HG02938 (cell line): Measurements from ENCODE around the gene ZNF219.

Experiments used
- ATAC-seq: cut with Tn5 transposase; IDR thresholded peaks from one replicate; pipeline ENCODE4 v1.9.1; 2021; ENCODE audit warnings: mild to moderate bottlenecking, moderate library complexity; ENCODE audit not compliant: unreplicated experiment

Gene ZNF219

DNA sequence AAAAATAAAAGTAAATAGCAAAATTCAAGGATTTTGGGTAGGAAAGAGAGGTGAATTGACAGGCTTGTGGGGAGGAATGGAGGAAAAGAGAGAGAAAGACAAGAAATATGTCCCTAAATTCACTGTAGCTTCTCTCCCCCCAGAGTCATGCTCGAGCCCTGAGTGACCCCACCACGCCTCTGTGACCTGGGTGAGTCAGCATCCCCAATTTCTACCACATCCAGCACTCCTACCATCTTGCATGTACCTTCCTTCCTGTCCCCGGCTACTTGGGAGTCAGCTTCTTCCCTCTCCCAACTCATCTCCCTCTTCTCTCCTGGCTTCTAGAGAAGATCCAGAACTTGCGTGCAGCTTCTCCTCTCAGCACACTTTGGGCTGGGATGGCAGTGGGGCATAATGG, 9.8 kb downstream of the ZNF219 start:
- no peak for ATAC-seq

DNA sequence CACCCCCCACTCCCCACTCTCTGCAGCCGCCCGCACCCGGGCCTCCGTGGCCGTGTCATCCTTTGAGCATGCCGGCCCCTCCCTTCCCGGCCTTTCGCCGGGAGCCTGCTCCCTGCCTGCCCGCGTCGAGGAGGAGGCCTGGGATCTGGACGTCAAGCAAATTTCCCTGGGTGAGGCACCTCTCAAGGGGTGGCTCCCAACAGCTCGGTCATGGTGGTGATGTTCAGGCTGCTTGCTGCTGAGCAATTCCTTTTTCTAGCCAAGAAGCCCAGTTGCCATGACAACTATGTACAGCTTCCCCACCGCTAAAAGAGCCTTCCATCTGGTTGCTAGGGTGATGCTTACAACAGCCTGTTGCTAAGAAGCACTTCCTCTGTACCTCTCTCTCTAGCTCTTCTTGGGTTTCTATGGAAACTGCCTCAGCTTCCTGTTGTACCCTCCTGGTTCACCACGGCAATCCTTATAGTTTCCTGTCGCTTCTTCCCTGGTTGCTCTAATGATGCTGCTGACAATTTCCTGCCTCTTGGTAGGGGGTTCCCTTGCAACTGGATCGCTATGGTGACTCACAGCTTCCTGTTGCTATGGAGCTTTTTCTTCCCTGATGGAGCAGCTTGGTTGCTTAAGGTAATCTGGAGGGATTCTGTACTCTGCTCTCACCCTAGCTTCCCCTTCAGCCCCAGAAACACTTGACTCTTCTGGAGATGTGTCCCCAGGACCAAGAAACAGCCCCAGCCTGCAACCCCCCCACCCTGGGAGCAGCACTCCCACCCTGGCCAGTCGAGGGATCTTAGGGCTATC, 11.0 kb downstream of the ZNF219 start:
- ATAC-seq, result peak; percentile 79

DNA sequence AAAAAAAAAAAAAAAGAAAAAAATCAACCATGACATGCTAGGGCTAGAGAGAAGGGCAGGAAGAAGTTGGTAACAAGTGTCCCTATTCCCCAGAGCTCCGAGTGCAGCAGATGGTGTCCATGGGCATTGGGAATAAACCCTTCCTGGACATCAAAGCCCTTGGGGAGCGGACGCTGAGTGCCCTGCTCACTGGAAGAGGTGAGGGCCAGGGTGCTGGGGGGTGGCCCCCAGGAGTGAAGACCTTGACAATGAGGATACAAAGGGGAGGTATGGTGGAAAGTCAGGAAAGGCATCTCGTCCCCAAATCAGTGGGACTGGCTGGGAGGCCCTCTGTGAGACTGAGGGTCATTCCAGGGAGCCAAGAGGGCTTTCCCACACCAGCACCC, 11.6 kb downstream of the ZNF219 start:
- ATAC-seq, result no peak

DNA sequence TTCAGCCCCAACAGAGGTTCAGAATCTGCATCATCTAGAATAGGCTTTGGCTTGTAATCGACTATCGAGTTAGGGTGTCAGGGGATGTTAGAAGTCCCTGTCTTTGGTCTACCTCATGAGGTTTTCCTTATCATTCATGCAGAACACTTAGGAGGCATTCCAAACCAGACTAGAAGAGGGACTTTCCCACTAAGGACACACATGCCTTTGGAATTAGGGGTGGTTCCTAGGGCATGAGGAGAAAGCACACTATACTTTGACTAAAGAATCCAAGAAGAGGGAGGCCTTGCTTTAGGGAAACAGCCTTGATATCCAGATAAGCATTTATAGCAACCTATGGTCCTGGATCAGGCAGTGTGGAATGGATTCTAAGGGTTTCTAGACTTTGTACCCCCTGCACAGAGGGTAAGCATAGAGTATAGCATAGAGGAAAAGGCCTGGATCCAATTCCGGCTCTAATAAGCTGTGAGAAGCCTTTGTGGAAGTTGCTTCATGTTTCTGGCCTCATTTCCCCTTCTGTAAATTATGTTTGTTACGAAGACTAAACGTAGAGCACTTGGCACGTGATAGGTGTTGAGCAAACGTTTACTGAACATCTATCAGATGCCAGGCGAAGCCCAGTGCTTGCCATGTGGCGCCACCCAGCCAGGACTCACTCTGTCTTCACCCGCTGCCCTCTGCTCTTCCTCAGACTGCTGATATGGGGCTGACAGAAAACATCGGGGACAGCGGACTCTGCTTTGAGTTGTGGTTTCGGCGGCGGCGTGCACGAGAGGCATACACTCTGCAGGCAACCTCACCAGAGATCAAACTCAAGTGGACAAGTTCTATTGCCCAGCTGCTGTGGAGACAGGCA, 13.2 kb downstream of the ZNF219 start:
- no peak for ATAC-seq

DNA sequence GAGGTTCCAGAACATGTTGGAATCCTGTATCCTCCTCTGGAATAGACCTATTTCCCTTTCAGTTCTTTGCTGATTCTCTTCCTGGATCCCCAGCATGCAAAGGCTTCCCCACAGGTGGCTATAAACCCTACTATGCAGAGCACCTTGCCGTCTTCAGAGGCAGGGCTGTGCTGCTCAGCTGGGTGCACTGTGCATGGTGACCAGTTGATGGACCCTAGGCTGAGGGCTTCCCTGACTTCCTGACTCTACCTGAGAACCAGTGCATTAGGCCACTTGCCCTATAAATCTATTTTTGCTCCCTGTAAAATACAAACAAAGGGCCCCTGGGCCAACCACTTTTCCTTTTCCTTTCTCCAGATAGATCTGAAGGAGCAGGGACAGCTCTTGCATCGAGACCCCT, 14.1 kb downstream of the ZNF219 start:
- no peak for ATAC-seq

DNA sequence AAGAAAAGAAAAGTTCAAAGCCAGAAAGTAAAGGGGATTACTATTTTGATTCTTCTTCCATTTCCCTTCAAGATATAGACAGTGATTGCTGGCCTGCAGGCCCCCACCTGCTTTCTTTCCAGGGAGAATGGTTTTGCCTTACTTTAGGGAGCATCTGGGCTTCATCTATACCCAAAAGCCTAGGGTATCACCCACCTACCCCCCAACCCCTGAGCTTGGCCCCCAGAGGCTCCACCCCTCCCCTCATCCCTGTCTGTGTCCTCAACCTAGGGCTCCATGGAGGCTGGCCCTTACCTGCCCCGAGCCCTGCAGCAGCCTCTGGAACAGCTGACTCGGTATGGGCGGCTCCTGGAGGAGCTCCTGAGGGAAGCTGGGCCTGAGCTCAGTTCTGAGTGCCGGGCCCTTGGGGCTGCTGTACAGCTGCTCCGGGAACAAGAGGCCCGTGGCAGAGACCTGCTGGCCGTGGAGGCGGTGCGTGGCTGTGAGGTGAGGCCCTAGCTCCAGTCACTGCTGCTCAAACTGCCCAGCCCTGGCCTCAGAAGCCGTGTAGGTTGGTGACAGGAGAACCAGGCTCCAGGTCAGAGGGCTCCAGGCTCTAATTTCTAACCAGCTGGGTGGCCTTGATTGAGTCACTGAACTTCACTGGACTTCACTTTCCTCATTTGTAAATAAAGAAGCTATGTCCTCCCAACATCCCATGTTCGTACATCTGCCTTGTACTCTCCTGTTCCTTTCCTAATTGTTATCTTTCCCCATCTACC, 14.7 kb downstream of the ZNF219 start:
- ATAC-seq, result no peak

DNA sequence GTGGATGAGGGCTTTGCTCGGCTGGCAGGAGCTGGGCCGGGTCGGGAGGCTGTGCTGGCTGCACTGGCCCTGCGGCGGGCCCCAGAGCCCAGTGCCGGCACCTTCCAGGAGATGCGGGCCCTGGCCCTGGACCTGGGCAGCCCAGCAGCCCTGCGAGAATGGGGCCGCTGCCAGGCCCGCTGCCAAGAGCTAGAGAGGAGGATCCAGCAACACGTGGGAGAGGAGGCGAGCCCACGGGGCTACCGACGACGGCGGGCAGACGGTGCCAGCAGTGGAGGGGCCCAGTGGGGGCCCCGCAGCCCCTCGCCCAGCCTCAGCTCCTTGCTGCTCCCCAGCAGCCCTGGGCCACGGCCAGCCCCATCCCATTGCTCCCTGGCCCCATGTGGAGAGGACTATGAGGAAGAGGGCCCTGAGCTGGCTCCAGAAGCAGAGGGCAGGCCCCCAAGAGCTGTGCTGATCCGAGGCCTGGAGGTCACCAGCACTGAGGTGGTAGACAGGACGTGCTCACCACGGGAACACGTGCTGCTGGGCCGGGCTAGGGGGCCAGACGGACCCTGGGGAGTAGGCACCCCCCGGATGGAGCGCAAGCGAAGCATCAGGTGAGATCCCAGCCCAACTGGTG, 16.8 kb downstream of the ZNF219 start:
- no peak for ATAC-seq

DNA sequence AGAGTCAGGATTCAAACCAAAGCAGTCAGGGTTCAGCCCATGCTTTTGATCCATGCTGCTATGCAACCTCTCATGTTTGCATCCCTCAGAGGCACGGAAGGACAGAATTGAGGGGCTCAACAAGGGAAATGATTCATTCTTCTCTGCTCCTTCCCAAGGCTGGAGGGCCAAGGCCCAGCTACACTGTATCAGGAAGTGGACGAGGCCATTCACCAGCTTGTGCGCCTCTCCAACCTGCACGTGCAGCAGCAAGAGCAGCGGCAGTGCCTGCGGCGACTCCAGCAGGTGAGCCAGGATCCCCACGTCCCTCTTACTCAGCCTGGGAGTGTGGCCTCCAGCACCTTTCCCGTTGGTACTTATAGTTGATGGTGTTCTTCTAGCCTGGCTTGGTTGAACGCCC, 19.7 kb downstream of the ZNF219 start:
- no peak for ATAC-seq

DNA sequence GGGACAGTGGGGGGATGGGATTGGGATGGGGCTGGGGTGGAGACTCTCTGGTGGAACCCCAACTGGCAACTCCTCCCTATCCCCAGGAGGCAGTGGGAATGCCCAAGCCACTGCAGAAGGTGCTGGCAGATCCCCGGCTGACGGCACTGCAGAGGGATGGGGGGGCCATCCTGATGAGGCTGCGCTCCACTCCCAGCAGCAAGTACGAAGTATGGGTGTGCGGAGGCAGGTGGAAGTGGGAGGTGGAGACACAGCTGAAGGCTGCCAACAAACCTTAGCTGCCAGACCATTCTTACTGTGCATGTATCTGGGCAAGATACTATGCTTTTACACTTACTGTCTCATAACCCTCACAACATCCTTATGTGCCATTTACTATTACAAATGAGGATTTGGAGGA, 20.2 kb downstream of the ZNF219 start:
- ATAC-seq, result no peak

DNA sequence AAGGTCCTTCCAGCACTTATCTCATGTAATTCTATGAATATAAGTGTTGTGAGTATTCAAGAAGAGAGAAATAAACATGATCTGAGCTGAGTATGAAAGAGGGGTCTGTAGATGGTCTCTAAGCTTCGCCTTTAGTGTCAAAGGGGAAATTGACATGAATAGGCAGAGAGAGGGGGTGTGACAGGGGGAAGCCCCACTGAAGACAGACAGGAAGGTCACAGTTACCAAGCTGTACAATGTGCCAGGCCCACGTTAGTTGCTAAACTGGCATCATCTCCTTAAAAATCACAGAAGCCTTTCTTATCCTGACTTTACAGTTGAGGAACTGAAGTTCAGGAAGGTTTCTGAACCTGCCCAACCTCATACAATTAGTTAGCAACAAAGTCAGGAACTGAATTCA, 20.8 kb downstream of the ZNF219 start:
- ATAC-seq, result no peak

DNA sequence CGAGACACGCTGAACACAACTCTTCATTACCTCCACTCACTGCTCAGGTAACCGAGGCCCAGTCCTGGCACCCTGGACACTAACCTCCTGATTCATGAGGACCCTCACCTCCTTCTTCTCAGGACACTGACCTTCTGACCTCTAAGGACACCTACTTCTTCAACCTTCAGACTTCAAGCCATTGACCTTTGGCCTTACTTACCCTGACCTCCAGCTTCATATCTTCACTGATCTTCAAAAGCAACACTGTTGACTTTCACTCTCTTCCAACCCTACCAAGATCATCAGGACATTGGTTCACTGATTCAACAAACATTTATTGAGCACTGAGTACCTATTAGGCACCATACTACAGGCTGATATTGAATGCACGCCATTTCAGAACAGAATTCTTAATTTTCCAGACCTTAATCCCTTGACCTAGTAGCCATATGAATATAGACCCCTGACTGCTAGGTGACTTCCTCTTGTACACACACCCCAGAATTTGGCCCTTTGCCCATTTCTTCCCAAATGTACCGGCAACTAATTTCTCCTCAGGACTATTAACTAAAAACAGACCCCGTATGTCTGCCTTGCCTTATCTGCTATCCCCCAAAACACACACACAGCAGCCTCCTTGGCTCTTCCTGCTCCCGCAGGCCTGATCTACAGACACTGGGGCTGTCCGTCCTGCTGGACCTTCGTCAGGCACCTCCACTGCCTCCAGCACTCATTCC, 22.6 kb downstream of the ZNF219 start:
- no peak for ATAC-seq

DNA sequence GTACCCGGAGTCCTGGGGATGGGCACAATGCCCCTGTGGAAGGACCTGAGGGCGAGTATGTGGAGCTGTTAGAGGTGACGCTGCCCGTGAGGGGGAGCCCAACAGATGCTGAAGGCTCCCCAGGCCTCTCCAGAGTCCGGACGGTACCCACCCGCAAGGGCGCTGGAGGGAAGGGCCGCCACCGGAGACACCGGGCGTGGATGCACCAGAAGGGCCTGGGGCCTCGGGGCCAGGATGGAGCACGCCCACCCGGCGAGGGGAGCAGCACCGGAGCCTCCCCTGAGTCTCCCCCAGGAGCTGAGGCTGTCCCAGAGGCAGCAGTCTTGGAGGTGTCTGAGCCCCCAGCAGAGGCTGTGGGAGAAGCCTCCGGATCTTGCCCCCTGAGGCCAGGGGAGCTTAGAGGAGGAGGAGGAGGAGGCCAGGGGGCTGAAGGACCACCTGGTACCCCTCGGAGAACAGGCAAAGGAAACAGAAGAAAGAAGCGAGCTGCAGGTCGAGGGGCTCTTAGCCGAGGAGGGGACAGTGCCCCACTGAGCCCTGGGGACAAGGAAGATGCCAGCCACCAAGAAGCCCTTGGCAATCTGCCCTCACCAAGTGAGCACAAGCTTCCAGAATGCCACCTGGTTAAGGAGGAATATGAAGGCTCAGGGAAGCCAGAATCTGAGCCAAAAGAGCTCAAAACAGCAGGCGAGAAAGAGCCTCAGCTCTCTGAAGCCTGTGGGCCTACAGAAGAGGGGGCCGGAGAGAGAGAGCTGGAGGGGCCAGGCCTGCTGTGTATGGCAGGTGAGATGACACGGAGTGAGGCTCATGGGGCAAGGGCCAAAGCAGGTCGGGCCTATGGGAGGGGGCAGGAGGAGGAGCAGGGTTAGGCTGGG, 23.8 kb downstream of the ZNF219 start:
- ATAC-seq, result no peak

DNA sequence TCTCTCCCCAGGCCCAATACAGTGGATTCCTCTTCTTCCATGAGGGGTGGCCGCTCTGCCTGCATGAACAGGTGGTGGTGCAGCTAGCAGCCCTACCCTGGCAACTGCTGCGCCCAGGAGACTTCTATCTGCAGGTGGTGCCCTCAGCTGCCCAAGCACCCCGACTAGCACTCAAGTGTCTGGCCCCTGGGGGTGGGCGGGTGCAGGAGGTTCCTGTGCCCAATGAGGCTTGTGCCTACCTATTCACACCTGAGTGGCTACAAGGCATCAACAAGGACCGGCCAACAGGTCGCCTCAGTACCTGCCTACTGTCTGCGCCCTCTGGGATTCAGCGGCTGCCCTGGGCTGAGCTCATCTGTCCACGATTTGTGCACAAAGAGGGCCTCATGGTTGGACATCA, 24.5 kb downstream of the ZNF219 start:
- ATAC-seq, result no peak

DNA sequence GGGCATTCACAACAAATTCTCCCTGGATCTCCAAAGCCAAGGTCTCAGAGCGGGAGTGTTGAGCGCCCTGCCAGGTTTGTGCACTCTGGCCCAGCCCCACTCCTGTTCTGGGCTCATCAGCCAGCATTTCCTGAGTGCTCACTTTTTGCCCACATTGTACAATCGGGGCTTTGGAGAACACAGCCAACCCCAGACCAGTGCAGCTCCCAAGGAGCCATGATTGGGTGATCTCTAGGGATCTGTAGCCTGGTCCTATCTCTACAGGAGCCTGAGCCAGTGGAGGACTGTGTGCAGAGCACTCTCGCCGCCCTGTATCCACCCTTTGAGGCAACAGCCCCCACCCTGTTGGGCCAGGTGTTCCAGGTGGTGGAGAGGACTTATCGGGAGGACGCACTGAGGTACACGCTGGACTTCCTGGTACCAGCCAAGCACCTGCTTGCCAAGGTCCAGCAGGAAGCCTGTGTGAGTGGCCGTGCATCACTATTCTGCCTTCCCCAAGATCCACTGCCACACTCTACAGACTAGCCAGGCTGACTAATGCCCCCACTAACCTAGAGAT, 25.6 kb downstream of the ZNF219 start:
- no peak for ATAC-seq

DNA sequence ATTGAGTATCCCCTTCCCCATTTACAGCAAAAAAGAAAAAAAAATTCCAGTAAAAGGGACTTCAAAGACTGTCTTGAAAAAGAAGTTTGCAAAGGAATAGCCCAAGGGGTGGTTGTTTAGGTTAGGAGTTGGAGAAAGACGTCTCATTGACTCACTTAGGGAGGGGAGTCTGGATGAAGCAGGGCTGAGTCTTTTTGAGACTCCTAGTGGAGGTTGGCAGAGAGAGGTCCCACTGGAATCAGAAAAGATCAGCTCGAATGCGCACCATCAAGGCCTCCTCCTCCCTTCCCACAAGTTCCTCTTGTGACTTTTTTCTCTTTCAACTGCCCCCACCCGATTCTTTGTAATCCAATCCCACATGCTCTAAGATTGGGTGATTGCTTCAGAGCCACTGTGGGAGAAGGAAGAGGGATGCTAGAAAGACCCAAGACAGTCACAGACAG, 26.4 kb downstream of the ZNF219 start:
- no peak for ATAC-seq

DNA sequence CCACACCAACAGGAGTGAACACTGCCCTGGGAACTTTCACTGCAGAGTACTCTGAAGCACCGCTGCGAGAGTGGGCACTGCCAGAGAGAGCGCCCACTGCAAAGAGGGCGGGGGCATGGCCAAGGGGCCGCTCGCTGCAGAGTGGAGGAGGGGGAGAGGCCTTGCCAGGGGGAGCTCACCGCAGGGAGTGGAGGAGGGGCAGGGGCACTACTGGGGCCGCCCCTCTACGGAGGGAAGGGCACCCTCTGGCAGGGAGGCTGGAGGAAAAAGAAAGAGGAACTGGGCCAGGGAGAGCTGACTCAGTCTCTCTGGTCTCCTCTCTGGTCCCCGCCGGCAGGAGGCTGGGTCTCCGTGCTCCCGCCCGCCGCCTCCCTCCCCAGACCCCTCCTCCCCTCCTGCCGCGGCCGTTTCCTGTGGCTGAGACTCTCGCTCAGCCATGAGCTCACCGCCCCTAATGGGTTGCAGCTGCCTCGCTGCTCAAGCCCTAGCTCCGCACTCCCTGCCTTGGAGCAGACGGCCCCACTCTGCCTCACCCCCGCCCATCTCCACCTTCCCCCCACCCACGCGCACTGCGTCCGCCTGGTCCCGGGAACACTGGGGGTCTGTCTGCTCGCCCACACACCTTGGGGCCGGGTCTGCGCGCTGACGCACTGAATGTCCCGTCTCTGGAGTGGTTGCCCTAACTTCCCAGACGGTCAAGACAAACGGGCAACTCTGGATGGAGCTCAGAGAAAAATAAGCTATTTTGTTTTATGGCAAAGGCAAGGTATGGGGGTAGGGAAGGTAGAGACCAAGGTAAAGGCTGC, 27.0 kb downstream of the ZNF219 start:
- peak; percentile 63 for ATAC-seq

DNA sequence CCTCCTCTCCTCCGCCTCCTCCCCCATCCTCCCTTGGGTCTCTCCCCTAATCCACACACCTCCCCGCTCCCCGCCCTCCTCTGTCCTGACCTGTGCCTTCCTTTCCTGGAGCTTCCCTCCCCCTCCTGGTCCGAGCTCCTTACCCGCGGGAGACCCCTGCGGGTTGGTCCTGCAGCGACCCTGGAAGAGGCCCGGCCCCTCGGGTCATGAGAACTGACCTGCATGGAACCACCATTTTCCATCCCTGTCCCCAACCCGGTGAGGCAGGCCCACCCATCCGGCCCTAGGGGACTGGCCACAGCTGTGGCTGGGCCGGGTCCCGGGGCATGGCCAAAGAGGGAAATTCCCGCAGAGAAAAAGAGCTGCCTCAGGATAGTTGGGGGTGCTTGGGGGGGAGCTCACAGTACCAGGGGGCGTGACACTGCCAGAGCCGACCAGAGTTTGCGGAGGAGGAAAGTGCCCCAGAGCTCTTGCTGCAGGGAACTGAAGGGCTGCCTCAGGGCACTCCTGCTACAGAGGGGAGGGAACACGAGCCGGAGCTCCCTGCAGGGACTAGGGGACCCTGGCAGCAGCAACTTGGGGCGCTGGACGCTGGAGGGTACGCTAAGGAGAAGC, 27.7 kb downstream of the ZNF219 start:
- ATAC-seq, result peak; percentile 12

DNA sequence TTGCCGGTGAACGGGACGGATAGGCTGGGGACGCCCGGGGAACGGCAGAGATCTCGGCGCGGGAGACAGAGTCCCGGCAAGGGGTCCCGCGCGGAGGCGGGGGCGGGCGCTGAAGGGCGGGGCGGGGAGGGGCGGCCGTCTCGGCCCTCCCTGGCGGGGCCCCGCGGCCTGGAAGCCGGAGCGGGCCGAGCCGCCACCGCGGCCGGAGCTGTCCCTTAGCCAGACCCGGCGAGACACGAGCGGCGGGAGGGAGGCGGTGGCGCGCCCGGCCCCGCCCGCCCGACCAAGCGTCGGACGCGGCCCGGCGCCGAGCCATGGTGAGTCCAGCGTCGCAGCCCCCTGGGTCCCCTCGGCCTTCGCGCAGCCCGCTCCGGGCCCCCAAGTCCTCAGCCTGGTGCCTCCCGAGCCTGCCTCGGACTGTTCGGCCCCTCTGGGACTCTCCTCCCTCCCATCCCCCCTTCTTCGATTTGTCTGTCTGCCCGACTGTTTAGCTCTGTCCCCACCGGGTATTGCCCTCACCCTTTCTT, 28.3 kb downstream of the ZNF219 start, which contains the start of gene ARHGEF40:
Gene ARHGEF40, plus strand, starts transcription at position 222 of the 527 bp plus-strand sequence. Its CDS starts 93 bp downstream, at position 315.
- no peak for ATAC-seq
